PC-3 (cell line): ENCODE data around the gene SIT1. TPM values are rescaled to one million over a fixed set of nuclear protein-coding genes. Genes with fewer than 3 reads are reported as not detected.

Experiments used
- ATAC-seq: fragments of 200-7000 bp; cut with Tn5 transposase; 2 replicates; pipeline ENCODE4 v1.9.1; 2020; ENCODE audit warnings: mild to moderate bottlenecking, moderate library complexity
- BruUV-seq: library from RNA; stranded (reverse); fragments of 400-500 nt; replicated peaks from 2 replicates; lab custom pipeline; 2021; lab: Mats Ljungman, UMichigan
- CTCF ChIA-PET: fragments of 300-600 bp; sonication (Branson Sonifier 250); formaldehyde crosslinking; loops from one replicate; lab custom pipeline; 2022; ENCODE audit warnings: antibody characterized with exemption; lab: Charles Lee
- POLR2A ChIA-PET: fragments of 300-600 bp; sonication (Branson Sonifier 250); formaldehyde crosslinking; loops from one replicate; lab custom pipeline; 2022; ENCODE audit warnings: antibody characterized with exemption; ENCODE audit not compliant: unreplicated experiment; lab: Charles Lee
- DNase-seq: peaks from one replicate; pipeline ENCODE4 v3.0.0-alpha.2; 2015
- H2AFZ ChIP-seq: fragments of 300-600 bp; sonication (generic); 2 replicates; pipeline ENCODE4 v1.6.0; 2016; ENCODE audit warnings: antibody characterized with exemption, low read length
- H3F3A ChIP-seq: fragments of 300-600 bp; sonication (generic); one replicate; pipeline ENCODE4 v1.6.0; 2017; ENCODE audit warnings: antibody characterized with exemption, low read length, control low read depth, mild to moderate bottlenecking; ENCODE audit not compliant: unreplicated experiment
- H3K27ac ChIP-seq: fragments of 300-600 bp; sonication (generic); 2 replicates; pipeline ENCODE4 v1.5.1; 2016; ENCODE audit warnings: mild to moderate bottlenecking, low read length
- H3K27me3 ChIP-seq: fragments of 300-600 bp; sonication (generic); 2 replicates; pipeline ENCODE4 v1.6.1; 2016; ENCODE audit warnings: low read length, mixed read lengths
- H3K36me3 ChIP-seq: fragments of 300-600 bp; sonication (generic); 2 replicates; pipeline ENCODE4 v1.6.1; 2016; ENCODE audit warnings: low read depth, mixed run types, low read length, mixed read lengths
- H3K4me1 ChIP-seq: fragments of 300-600 bp; sonication (generic); 2 replicates; pipeline ENCODE4 v1.5.1; 2016; ENCODE audit warnings: low read length; ENCODE audit not compliant: insufficient read depth
- H3K4me2 ChIP-seq: fragments of 300-600 bp; sonication (generic); 2 replicates; pipeline ENCODE4 v1.6.0; 2016; ENCODE audit warnings: low read length
- H3K4me3 ChIP-seq: fragments of 300-600 bp; sonication (generic); 2 replicates; pipeline ENCODE4 v1.5.1; 2016; ENCODE audit warnings: mild to moderate bottlenecking, low read length, mixed read lengths
- H3K79me2 ChIP-seq: fragments of 300-600 bp; sonication (generic); 2 replicates; pipeline ENCODE4 v1.6.1; 2017; ENCODE audit warnings: low read length, mixed read lengths
- H3K9ac ChIP-seq: fragments of 300-600 bp; sonication (generic); 2 replicates; pipeline ENCODE4 v1.6.0; 2016; ENCODE audit warnings: mild to moderate bottlenecking, low read length
- H3K9me2 ChIP-seq: fragments of 300-600 bp; sonication (generic); replicated peaks from 2 replicates; pipeline ENCODE4 v1.6.1; 2016; ENCODE audit warnings: mixed run types, low read length, mixed read lengths
- H3K9me3 ChIP-seq: fragments of 300-600 bp; sonication (generic); 2 replicates; pipeline ENCODE4 v1.6.1; 2016; ENCODE audit warnings: low read length, mixed read lengths
- H4K20me1 ChIP-seq: fragments of 300-600 bp; sonication (generic); 2 replicates; pipeline ENCODE4 v1.6.1; 2016; ENCODE audit warnings: low read length, mixed read lengths
- EZH2 ChIP-seq: fragments of 300-600 bp; sonication (generic); IDR thresholded peaks from one replicate; pipeline ENCODE4 v1.6.1; 2017; ENCODE audit warnings: antibody characterized with exemption, mild to moderate bottlenecking, low read length; ENCODE audit not compliant: unreplicated experiment
- EZH2phosphoT487 ChIP-seq: fragments of 300-600 bp; sonication (generic); IDR thresholded peaks from 2 replicates; pipeline ENCODE4 v1.6.1; 2018; ENCODE audit warnings: mild to moderate bottlenecking, antibody characterized with exemption, low read length, borderline replicate concordance
- intact Hi-C: fragments of 100-400 bp; cut with micrococcal nuclease; formaldehyde crosslinking; loops from 2 replicates; pipeline ENCODE4 v1.9.0; 2023
- total RNA-seq: library from RNA; depleted of rRNA; stranded (reverse); fragments of >200 nt; gene quantifications from 2 replicates; pipeline ENCODE4 v1.2.3, GENCODE V29; 2014
- TF ChIP-seq, protein P1 (sequence below): fragments of 300-600 bp; sonication (generic); conservative IDR thresholded peaks from 2 replicates; pipeline ENCODE4 v1.5.1; 2017; ENCODE audit warnings: antibody characterized with exemption, low read depth, mild to moderate bottlenecking, low read length

Gene SIT1
- total RNA-seq, 1 experiment from 2014 or later: not detected

DNA sequence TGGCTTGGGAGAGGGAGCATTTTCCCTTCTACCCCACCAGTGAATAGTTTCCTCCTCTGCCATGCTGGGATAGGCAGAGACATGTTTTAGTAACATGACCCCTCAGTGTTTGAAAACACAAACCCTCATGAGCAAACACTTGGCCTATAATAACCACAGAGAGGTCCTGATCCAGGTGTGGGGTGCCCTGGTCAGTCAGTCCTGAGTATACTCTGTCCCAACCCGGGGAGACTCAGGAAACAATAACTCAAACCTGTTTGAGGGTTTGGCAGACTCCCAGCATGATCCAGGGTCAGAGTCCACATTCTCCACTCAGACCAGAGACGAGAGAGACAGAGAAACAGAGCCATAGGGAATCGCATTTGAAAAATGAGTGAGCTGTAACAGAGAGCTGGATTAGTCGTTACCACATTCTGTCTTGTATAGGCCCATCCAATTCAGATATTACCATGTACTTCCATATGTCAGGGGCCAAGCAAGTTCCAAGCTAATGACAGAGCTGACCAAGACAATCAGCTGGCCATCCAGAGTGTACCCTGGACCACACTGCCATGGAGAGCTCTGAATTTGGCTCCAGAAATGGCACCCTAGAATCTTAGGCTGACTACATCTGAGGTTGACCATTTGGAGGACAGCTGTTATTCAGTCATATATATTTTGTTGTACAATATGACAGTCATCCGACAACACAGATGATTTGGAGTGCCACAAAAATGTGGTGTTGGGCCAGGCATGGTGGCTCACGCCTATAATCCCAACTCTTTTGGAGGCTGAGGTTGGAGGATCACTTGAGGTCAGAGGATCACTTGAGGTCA lies 18.8 kb upstream of the SIT1 start:
- Histone ChIP-seq H3K9me3 (no peaks in the 10 kb centered on the region), H3K27ac (peak overlapping the region; percentile 23), H3K79me2 (peaks cover 4% of the 10 kb centered on the region), H3K27me3 (no peaks in the 10 kb centered on the region), H3K36me3 (no peaks in the 10 kb centered on the region), H3K4me1 (peaks cover 28% of the 10 kb centered on the region), H3K4me2 (peak overlapping the region; percentile 26; the same call in 1 of the 2 replicates), H3F3A (no peaks in the 10 kb centered on the region), H4K20me1 (no peaks in the 10 kb centered on the region), H3K9ac (no peak overlapping the region), H3K9me2 (no peaks in the 10 kb centered on the region), H2AFZ (0 out of 2 replicates have a peak overlapping the region, but pooled peaks have one; percentile 34), H3K4me3 (no peak overlapping the region)
- peak; percentile 66 for DNase-seq
- ATAC-seq: peak; percentile 21; the same call in 1 of the 2 replicates
- CTCF ChIA-PET: no interaction called here
- intact Hi-C loops: no loop called here
- TF ChIP-seq EZH2phosphoT487: no peak
- TF ChIP-seq EZH2: no peak
- TF ChIP-seq, protein P1, sequence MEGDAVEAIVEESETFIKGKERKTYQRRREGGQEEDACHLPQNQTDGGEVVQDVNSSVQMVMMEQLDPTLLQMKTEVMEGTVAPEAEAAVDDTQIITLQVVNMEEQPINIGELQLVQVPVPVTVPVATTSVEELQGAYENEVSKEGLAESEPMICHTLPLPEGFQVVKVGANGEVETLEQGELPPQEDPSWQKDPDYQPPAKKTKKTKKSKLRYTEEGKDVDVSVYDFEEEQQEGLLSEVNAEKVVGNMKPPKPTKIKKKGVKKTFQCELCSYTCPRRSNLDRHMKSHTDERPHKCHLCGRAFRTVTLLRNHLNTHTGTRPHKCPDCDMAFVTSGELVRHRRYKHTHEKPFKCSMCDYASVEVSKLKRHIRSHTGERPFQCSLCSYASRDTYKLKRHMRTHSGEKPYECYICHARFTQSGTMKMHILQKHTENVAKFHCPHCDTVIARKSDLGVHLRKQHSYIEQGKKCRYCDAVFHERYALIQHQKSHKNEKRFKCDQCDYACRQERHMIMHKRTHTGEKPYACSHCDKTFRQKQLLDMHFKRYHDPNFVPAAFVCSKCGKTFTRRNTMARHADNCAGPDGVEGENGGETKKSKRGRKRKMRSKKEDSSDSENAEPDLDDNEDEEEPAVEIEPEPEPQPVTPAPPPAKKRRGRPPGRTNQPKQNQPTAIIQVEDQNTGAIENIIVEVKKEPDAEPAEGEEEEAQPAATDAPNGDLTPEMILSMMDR: no peak
- POLR2A ChIA-PET: no interaction called here
- BruUV-seq: no TSS peak

DNA sequence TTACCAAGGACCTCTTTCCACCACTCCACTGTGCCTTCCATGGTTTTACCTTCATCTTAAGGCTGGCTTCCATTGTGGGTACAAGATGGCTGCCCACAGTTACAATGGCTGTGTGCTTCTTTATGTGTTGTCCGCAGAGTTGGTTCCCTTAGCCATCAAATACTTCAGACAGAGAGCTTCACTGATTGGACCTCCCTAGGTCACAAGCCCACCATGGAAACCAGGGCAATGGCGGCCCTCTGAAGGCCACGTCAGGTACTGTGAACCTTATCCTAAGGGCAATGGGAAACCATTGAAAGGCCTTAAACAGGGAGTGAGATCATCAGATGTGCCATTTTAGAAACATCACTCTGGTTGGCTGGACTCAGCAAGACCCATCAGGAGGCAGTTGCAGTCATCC lies 17.2 kb upstream of the SIT1 start:
- Histone ChIP-seq H3K36me3 (no peaks in the 10 kb centered on the region), H2AFZ (no peak overlapping the region), H3K27me3 (no peaks in the 10 kb centered on the region), H3K4me1 (peaks cover 35% of the 10 kb centered on the region), H3K9me2 (no peaks in the 10 kb centered on the region), H3K4me3 (no peak overlapping the region), H4K20me1 (no peaks in the 10 kb centered on the region), H3K79me2 (peaks cover 11% of the 10 kb centered on the region), H3K4me2 (no peak overlapping the region), H3K27ac (no peak overlapping the region), H3K9ac (no peak overlapping the region), H3F3A (no peaks in the 10 kb centered on the region), H3K9me3 (no peaks in the 10 kb centered on the region)
- no TSS peak for BruUV-seq
- DNase-seq (no peak), ATAC-seq (no peak)
- POLR2A ChIA-PET: no interaction called here
- intact Hi-C loops: no loop called here
- TF ChIP-seq EZH2 (no peak), EZH2phosphoT487 (no peak)
- TF ChIP-seq, protein P1: no peak
- CTCF ChIA-PET: no interaction called here

DNA sequence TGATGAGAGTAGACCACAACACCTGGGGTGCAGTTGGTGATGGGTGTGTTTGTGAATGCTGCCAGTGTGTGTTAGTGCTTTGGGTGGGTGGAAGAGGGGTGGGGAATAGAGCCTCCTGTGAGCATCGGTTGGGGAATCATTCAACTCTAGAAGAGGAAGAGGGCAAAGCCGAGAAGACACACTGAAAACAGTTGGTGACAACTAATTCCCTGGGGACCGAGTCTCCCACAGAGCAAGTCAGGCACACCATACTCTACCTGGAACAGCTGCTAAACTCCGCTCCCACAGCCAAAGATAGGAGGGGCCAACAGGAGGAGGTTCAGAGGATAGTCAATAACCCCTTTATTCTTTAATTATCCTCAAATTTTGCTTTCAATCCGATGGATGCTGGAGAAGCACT lies 15.8 kb upstream of the SIT1 start:
- Histone ChIP-seq H3K36me3 (0 out of 2 replicates have a peak, but pooled peaks cover 5% of the 10 kb centered on the region), H3K9me3 (no peaks in the 10 kb centered on the region), H3K79me2 (peaks cover 13% of the 10 kb centered on the region), H3K9me2 (no peaks in the 10 kb centered on the region), H2AFZ (no peak overlapping the region), H3K27ac (no peak overlapping the region), H3F3A (no peaks in the 10 kb centered on the region), H3K4me1 (peaks cover 35% of the 10 kb centered on the region), H3K9ac (no peak overlapping the region), H3K27me3 (no peaks in the 10 kb centered on the region), H4K20me1 (no peaks in the 10 kb centered on the region), H3K4me3 (no peak overlapping the region), H3K4me2 (no peak overlapping the region)
- ATAC-seq: no peak
- CTCF ChIA-PET: no interaction called here
- intact Hi-C loops: no loop called here
- no peak for TF ChIP-seq EZH2phosphoT487
- TF ChIP-seq, protein P1: no peak
- no peak for TF ChIP-seq EZH2
- POLR2A ChIA-PET: no interaction called here
- DNase-seq: no peak
- BruUV-seq: no TSS peak
